SK-N-MC (cell line): ENCODE data around the gene CSAG1.
"Not testable (repeated sequence)": the region's sequence is repeated elsewhere in the genome, so short reads cannot be mapped to it uniquely, and the experiment has no call there.

Experiments
- EZH2 ChIP-seq: fragments of 200-600 bp; sonication (generic); IDR thresholded peaks from one replicate; pipeline ENCODE4 v1.6.1; 2017; ENCODE audit warnings: antibody characterized with exemption
- FOXP2 ChIP-seq: optimal IDR thresholded peaks from 2 replicates; pipeline ENCODE3; 2011; ENCODE audit warnings: mild to moderate bottlenecking, moderate library complexity; ENCODE audit not compliant: insufficient read depth; ENCODE audit errors: extremely low read length, control extremely low read depth
- POLR2AphosphoS5 ChIP-seq: IDR thresholded peaks from 2 replicates; pipeline ENCODE4 v1.6.1; 2012; ENCODE audit warnings: mild to moderate bottlenecking, low read depth, low read length, borderline replicate concordance

GRCh38 chrX:152759544-152759943 lies 26.0 kb upstream of the CSAG1 start:
- TF ChIP-seq POLR2AphosphoS5, EZH2, FOXP2: not testable (repeated sequence)
